Hematopoietic multipotent progenitor cell treated with erythropoietin and hydrocortisone succinate and interleukin-3 and kit ligand, for 15 days (in vitro differentiated cells): Measurements from ENCODE around the gene DCLK1.
A peak's percentile ranks its signal among the peaks of the same experiment; 100 is the strongest.

Experiments used
- DNase-seq: peaks from one replicate; pipeline ENCODE4 v3.0.0-alpha.2; 2015; ENCODE audit warnings: low spot score

Gene DCLK1

GRCh38 chr13:35744144-35744543, 387.0 kb downstream of the DCLK1 start:
- no peak for DNase-seq

- DNase-seq = no peak
These were observed 388.0 kb downstream of the DCLK1 start for GRCh38 chr13:35743165-35743564.

GRCh38 chr13:35741657-35742056, 389.5 kb downstream of the DCLK1 start:
- DNase-seq = no peak

GRCh38 chr13:35736876-35737275, 394.3 kb downstream of the DCLK1 start:
- DNase-seq = no peak

GRCh38 chr13:35733827-35734226, 397.4 kb downstream of the DCLK1 start:
- DNase-seq = no peak

- DNase-seq = no peak
These were observed 398.6 kb downstream of the DCLK1 start for GRCh38 chr13:35732565-35732964.

GRCh38 chr13:35731471-35731870, 399.7 kb downstream of the DCLK1 start:
- DNase-seq = no peak

- DNase-seq = no peak
These were observed 401.1 kb downstream of the DCLK1 start for GRCh38 chr13:35729926-35730627.

GRCh38 chr13:35727881-35728280, 403.3 kb downstream of the DCLK1 start:
- DNase-seq = no peak

GRCh38 chr13:35724446-35724845, 406.7 kb downstream of the DCLK1 start:
- DNase-seq = no peak

- no peak for DNase-seq
These were observed 407.4 kb downstream of the DCLK1 start for GRCh38 chr13:35723821-35724220.

- DNase-seq = no peak
These were observed 408.1 kb downstream of the DCLK1 start for GRCh38 chr13:35723053-35723461.

- DNase-seq = no peak
These were observed 408.6 kb downstream of the DCLK1 start for GRCh38 chr13:35722458-35723052.

GRCh38 chr13:35720690-35721554, 410.3 kb downstream of the DCLK1 start:
- DNase-seq = peak; percentile 25

GRCh38 chr13:35720290-35720689, 410.9 kb downstream of the DCLK1 start:
- DNase-seq = no peak
